Activated CD8-positive, alpha-beta memory T cell treated with anti-CD3 and anti-CD28 coated beads for 36 hours (primary cell): ENCODE measurements around the gene HS3ST4. TPM values are rescaled to one million over a fixed set of nuclear protein-coding genes. Genes with fewer than 3 reads are reported as not detected.
"Not testable (repeated sequence)": the region's sequence is repeated elsewhere in the genome, so short reads cannot be mapped to it uniquely, and the experiment has no call there.

Source experiments
- CTCF ChIA-PET: fragments of 350-600 bp; sonication (Branson Sonifier 250); formaldehyde crosslinking; loops from one replicate; lab custom pipeline; 2021; ENCODE audit warnings: antibody characterized with exemption; lab: Charles Lee
- POLR2A ChIA-PET: fragments of 350-600 bp; sonication (Branson Sonifier 250); formaldehyde crosslinking; loops from one replicate; lab custom pipeline; 2021; ENCODE audit warnings: antibody characterized with exemption; lab: Charles Lee
- total RNA-seq, 2 experiments: library from RNA; stranded (reverse); gene quantifications; one replicate each; pipeline ENCODE4 v1.2.3, GENCODE V29; 2021

The HS3ST4 gene
- total RNA-seq, 2 experiments from 2014 or later, result not detected

GRCh38 chr16:25729188-25729915, 37.6 kb downstream of the HS3ST4 start:
- ChIA-PET POLR2A (no interaction called here), CTCF (no interaction called here)

DNA sequence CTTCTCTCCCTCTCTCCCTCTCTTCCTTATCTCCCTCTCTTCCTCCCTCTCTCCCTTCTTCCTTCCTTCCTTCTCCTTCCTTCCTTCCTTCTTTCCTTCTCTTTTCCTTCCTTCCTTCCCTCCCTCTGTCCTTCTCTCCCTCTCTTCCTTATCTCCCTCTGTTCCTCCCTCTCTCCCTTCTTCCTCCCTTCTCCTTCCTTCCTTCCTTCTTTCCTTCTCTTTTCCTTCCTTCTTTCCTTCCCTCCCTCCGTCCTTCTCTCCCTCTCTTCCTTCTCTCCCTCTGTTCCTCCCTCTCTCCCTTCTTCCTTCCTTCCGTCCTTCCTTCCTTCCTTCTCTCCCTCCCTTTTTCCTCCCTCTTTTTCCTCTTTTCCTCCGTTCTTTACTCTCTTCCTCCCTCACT, 38.6 kb downstream of the HS3ST4 start:
- ChIA-PET CTCF (no interaction called here), POLR2A (no interaction called here)

DNA sequence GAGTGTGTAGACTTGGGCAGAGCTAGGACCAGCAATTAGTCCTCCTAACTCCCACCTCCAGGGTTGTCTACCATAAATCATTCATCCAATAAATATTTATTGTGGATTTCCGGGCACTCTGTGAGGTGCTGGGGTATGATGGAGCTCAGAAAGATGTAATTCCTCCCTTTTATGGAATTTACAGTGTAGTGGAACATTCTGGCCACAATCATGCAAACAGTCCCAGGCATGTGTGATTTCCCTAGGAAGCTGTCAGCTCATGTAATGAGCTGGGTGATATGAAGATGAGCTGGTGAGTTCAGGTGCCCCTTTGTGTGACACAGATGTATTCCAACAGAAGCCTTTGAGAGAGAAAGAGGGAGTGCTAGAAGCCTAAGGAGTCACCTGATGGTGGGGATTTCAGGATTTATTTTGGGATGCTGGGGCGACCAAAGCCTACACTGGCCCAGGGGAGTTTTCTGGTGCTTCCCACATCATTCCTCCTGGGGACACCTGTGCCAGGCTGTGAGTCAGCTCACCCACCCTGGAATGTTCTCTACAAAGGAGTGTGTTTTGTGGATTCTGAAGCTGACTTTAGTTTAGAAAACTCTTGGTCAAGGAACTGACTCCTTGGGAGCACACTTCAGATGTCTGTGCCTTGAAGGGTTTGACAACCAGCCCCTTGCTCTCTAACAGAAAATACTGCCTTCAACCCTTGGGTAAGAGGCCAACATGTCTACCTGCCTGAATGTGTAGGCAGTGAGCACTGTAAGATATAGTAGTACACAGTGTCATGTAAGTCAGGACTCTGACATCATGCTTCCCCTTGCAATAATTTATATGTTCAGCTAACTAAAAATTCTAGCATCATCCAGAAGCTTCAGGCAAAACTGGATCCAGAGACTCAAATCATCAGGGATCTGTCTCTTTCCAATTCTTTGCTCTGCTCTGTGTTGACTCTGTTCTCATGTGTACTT, 42.9 kb downstream of the HS3ST4 start:
- ChIA-PET CTCF (no interaction called here), POLR2A (no interaction called here)

DNA sequence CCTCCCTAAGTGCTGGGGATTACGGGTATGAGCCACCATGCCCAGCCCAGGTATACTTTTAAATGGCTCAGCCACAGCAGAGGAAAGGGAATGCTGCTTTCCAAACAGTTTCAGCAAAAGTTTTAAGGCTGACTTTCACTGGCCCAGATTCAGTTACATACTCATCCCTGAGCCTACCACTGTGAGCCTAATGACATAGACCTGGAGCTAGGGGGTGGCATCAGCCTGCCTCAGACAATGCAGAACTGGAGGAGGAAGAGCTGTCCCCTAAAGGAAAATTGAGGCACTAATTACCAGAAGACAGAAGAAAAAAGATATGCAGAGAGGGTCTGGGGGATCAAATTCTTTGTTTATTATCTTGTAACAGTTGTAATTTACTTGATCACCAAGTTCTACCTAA, 43.9 kb downstream of the HS3ST4 start:
- CTCF ChIA-PET, result interaction anchor here (0.6 kb wide), 1 partner anchor 25 kb away, joined by 5 read pairs; no protein-coding TSS in a partner anchor
- POLR2A ChIA-PET, result no interaction called here

DNA sequence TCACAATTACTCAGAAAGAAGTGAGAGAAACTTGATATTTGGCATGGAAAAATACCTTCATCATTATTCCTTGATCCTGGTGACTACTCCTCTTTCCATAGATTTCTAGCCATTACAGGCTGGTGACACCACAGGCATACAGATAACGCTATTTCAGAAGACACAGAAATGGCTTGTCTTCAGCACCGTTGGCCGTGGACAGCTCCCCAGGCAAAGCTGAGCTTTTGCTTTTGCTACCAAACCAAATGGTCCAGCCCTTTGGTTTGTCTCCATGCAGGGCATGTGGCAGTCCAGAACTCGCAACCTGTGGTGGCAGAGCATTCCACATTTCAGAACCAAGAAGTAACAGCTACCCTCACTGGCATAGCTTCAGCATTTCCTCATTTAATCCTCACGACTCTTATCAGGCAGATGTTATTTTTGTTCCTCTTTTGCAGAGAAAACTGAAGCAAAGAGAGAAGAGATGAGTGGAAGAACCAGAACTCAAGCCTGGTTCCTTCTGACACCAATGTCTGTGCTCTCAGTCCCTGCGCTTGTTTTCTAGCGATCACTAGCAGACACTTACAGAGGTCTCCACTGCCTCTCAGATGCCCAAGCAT, 55.5 kb downstream of the HS3ST4 start:
- ChIA-PET POLR2A (no interaction called here), CTCF (no interaction called here)

DNA sequence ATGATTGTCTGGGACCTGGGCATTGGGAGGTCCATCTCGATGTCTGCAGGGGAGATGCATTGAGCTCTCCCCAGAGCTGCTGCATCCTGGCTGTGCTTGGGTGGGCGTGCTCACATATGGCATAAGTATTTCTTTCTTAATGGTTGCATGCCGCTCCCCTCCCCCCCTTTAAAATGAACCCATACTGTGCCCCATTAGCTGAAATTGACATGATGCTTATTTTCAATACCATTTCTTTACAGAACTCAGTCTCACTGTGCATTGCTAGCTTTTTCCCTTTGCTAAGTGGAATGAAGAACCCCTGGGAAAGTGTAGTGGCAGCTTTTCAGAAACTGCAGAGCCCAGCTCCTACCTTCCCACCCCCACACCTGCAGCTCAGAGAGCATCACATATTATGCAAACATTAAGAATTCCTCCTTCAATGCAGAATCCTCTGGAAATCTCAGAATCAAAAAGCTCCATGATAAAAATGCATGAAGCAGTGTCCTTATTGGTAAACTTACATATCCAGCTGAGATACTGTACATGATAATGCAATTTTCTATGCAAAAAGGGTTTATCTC, 56.4 kb downstream of the HS3ST4 start:
- CTCF ChIA-PET, result no interaction called here

GRCh38 chr16:25750488-25751216, 58.9 kb downstream of the HS3ST4 start:
- ChIA-PET CTCF (no interaction called here), POLR2A (no interaction called here)

More for the DNA sequence above, 56.4 kb downstream of the HS3ST4 start:
- POLR2A ChIA-PET, result no interaction called here

DNA sequence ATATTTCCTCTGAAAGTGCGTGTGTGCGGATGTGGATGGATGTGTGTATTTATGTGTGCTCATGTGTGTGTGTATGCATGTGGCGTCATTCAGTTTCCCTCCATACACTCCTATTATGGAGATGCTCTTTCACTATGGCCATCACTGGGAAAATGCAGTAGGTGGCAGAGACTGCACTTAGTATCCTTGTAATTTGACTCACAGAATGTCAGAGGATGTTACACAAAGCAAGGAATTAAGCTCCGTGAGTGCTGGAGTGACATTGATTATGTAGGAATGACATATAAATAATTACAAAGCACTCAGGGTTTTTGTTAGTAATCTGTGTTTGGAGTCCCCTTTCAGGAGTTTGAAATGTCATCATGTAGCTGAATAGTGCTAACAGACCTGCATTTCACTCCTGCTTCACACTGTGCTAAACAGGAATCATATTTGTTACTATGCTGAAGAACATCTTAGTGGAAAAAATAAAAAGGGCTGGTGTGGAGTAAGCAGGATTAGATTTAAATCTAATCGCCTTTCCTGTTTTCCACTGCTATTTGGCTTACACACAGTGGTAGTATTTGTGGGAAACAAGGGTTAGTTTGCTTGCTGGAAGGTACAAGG, 59.6 kb downstream of the HS3ST4 start:
- ChIA-PET CTCF (no interaction called here), POLR2A (no interaction called here)

- ChIA-PET CTCF (no interaction called here), POLR2A (no interaction called here)
Measured at GRCh38 chr16:25764466-25764865, 72.7 kb downstream of the HS3ST4 start.

DNA sequence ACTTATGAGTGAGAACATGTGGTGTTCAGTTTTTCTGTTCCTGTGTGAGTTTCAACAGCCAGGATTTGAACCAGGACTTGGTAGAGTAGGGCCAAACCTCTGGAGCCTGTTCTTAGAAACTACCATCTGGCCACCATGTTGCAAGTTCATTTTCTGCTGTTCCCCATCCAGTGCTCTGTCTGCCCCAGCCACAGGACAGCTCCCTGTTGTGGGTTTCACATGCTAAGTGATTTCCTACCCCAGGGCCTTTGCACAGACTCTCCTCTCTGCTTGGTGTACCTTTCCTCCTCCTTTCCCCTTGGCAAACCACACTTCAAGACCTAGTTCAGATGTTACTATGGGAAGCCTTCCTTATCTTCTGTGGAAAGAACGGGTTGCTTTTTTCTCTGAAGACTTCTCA, 79.5 kb downstream of the HS3ST4 start:
- ChIA-PET POLR2A (no interaction called here), CTCF (no interaction called here)

GRCh38 chr16:25771812-25772568, 80.2 kb downstream of the HS3ST4 start:
- ChIA-PET CTCF (no interaction called here), POLR2A (no interaction called here)

GRCh38 chr16:25776214-25776613, 84.5 kb downstream of the HS3ST4 start:
- CTCF ChIA-PET, POLR2A ChIA-PET: not testable (repeated sequence)

- ChIA-PET POLR2A (no interaction called here), CTCF (no interaction called here)
Measured at GRCh38 chr16:25783226-25783625, 91.5 kb downstream of the HS3ST4 start.

GRCh38 chr16:25785361-25785760, 93.6 kb downstream of the HS3ST4 start:
- CTCF ChIA-PET, result no interaction called here
- POLR2A ChIA-PET, result no interaction called here

DNA sequence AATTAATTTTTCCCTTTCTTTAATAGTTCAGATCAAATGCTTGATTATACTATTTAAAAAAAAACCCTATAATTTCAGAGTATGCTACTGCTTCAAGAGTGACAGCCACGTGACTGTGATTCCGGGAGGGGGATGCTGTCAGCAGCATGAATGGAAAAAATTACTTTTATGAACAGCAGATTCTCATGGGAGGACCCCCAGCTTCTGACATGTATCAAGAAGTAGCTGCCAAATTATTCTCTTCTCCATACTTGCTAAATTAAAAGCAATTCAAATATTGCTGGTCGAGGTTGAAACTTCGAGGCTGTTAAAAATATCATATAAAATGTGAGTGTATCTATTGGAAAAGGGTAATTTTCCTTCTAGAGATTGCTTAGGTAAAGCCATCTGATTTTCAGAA, 95.0 kb downstream of the HS3ST4 start:
- ChIA-PET POLR2A (no interaction called here), CTCF (no interaction called here)

DNA sequence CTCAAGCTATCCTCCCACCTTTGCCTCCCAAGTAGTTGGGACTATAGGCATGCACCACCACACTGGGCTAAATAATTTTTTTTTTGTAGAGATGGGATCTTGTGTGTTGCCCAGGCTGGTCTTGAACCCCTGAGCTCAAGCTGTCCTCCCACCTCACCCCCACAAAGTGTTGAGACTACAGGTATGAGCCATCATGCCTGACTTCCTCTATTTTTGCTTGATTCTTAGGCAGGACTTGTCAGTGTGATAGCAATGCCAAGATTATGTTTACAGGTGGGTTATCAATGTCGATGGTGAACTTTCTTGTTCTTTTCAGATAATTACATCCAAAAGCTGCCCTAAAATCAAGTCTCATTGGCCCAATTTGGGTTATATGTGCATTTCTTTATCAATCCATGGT, 96.9 kb downstream of the HS3ST4 start:
- CTCF ChIA-PET, result no interaction called here
- POLR2A ChIA-PET, result no interaction called here

DNA sequence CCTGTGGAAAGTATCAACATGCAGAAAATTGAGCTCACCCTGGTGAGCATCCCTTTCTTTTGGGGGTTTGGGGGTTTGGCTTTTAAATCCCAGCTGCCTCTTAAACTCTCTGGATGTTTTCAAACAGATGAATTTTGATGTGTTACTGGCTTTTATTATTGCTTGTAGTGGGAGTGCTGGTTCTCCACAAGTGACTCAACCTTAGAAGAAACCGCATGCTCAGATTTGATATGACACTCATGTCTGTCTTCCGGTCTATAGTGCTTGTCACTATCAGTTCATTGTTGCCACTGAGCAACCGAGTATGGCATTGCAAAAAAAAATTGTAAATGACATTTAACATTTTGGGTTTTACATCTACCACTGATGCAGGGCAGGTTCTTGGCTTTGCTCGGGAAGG, 104.5 kb downstream of the HS3ST4 start:
- POLR2A ChIA-PET, result no interaction called here
- CTCF ChIA-PET, result no interaction called here

DNA sequence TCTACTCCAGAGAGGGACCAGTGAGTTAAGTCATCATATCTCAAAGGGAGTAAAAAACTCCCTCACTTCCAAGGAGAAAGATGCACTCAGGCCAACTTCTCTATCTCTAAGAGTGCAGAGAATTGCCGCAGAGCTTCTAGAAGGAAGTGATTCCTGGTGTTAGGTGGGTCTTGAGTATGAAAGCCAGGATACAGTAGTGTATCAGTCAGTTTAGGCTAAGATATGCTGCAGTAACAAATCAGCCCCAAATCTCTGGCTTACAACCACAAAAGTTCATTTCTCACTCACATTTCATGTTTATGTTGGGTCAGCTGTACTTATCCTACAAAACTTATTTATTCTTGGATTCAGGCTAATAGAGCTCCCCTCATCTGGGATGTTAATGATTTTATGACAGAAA, 106.3 kb downstream of the HS3ST4 start:
- CTCF ChIA-PET, result no interaction called here
- POLR2A ChIA-PET, result no interaction called here
